GM19455 (cell line): ENCODE results near the gene ARHGEF33.

Source experiments
- ATAC-seq: cut with Tn5 transposase; IDR thresholded peaks from one replicate; pipeline ENCODE4 v1.9.1; 2021; ENCODE audit not compliant: unreplicated experiment

The ARHGEF33 gene

DNA sequence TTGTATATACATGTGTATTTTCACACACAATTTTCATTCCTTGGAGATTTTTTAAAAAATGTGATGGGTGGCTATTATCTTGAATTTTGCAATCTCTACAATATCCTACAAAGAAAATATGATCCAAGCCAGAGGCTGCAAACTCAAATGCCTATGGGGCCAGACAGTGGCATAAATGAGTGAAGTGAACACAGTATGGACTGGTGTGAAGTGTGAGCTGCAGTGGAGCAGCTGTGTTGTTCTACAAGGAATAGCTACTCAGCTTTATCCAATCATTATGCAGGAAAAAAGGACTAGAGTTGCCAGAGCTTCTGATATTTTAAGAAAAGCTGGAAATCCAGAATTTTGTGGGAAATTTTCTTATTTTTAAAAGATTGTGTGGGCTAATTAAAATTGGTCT is 62.1 kb downstream of the ARHGEF33 start:
- no peak for ATAC-seq

DNA sequence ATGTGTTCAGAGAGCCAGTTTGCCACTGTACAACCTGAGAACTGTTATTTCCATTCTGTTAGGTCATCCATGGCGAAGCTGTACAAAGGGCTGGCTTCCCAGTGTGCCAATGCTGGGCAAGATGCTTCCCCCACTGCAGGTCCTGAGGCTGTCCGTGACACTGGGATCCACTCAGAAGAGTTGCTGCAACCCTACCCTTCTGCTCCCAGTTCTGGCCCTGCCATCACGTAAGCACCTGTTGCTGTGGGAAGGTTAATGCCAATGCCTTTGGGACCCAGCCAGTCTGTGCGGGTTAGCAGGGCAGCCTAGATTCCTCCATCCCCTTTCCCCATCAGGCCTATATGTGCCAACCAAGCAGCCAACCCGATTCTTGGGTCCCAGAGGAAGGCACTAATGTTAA is 68.3 kb downstream of the ARHGEF33 start:
- ATAC-seq: no peak

DNA sequence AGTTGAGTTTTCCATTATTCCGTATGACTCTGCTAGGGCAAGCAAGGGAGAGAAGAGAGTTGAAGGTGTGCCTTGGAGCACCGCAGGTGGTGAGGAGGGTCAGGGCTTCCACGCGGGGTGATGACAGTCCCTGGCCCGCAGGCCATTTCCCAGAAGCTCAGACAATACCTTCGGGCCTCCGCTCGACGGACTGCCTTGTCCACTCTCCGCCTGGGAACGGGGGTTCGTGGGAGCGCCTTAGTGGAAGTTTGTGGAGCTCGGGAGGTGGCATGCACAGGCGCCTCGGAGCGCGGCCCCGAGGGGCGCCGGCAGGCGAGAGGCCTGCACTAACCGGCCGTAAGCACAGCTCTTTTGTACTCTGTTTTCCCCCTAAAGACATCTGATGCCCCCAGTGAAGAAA is 69.8 kb downstream of the ARHGEF33 start:
- ATAC-seq: no peak

DNA sequence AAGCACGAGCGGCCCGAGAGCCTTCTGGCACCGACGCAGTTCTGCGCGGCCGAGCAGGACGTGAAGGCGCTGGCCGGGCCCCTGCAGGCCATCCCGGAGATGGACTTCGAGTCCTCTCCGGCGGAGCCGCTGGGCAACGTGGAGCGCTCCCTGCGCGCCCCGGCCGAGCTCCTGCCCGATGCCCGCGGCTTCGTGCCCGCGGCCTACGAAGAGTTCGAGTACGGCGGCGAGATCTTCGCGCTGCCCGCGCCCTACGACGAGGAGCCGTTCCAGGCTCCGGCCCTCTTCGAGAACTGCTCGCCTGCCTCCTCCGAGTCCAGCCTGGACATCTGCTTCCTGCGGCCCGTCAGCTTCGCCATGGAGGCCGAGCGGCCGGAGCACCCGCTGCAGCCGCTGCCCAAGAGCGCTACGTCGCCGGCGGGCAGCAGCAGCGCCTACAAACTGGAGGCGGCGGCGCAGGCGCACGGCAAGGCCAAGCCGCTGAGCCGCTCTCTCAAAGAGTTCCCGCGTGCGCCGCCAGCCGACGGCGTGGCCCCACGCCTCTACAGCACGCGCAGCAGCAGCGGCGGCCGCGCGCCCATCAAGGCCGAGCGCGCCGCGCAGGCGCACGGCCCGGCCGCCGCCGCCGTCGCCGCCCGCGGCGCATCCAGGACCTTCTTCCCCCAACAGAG is 70.4 kb downstream of the ARHGEF33 start:
- no peak for ATAC-seq

DNA sequence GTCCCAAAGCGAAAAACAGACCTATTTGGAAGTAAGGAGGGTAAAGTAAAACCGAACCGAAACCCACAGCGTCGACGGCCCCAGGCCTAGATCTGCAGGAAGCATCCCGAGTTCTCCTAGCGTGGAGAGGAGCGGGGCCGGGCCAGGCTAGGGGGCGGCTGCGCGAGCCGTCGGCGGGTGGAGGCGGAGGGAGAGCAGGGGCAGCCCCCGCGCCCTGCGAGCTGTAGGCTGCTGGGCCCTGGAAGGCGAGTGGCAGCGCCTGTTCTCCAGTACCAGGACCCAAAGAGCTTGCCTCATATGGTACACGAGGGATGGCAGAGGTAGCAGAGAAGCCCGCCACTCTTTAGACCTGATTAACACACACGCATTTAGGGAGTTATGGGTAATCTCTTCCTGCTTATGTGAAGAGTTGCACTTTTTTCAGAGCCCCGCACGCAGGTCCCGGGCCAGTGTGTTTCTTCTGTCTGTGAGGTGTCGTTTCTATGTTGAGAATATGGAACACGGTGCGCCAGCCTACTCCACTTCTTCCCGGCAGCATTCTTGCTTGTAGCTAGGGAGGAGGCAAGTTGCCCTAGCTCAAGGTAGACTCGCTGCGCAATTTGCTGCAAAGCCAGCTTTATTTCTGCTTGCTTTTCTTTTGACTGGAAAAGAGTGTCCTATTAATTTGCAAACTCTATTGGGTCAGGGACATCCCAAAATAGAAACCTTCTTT is 71.1 kb downstream of the ARHGEF33 start:
- no peak for ATAC-seq

DNA sequence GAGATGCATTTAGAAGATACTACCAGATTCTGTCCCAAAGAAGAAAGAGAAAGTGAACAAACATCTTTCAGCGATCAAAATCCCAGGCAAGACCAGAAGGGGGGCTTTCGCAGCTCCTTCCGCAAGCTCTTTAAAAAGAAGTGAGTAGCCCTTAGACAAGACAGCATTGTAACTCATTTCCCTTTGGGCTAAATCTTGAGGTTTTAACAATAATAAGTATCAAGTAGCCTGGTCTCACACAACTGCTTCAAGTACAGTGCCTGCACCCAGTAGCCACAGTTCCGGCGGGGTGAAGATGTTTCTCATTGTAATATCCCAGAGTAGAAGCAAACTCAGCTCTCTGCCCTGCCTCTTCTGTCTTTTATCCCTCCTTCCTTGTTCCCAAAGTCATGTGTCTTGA is 76.3 kb downstream of the ARHGEF33 start:
- ATAC-seq: no peak

DNA sequence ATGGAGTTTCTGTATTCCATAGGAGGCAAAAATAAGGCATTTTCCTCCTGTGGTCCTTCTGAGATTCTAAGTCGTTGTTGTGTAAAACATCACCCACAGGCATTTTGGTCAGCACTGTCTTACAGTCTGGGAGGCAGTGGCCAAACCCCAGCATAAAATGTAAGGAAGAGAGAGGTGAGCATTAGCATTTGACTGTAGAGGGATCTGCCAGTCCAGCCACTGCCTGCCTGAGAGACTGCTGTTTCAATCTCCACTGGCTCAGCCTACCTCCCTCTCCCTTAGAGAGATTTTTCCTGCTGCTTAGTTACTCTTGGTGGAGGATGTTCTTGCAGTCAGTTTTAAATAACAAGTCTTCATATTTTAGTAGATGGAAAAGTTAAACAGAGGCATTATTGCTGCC is 77.0 kb downstream of the ARHGEF33 start:
- ATAC-seq: no peak

DNA sequence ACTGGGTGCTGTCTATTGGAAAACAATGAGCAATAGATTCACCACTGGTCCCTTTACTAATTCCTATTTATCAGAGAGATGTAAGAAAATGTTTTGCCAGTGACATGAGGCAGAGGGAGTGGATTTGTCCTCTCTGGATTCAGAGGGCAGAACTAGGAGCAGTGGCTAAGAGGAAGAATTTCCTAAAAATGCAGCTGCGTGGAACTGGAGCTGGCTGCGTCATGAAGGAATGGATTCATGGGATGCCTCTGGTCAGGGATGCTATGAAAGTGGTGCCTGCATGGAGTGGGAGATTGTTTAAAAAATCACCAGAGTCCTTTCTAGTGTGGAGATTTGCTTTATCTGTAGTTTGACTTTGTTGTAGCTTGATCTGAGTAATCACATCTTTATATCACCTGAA is 78.3 kb downstream of the ARHGEF33 start:
- ATAC-seq: no peak

DNA sequence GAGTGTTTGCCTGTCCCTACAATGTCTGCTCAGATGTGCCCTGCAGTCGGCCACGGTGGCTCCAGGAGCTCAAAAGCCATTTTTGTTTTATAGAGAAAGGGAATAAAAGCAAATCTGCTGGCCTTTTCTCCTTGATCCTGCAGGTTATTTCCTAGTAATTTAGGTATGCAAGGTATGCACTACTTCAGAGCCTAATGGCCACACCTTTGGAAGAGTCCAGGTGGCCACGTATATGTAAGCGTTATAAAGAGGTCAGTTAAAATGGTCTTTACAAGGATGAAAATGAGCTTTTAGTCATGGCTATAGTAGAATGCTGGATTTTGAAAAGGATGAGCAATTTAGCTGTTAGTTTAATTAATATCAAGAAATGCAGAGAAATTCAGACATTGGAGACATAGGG is 81.7 kb downstream of the ARHGEF33 start:
- no peak for ATAC-seq

DNA sequence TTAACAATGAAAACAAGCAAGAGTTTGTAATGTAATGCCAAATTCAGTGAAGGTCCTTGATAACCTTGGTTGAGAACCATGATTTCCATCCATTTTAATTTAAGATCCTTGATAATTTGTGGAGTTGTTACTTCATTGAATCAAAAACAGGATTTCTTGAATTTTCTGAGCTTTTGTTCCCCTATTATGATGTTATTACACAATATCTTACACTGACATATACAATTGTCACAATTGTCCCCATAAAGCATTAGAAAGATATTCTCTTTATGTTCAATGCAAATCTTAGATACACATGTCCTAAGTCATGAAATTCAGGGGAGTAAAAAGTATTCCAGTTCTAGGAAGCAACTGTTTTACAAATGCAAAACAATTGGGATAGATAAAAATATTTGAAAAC is 83.6 kb downstream of the ARHGEF33 start:
- ATAC-seq: no peak

DNA sequence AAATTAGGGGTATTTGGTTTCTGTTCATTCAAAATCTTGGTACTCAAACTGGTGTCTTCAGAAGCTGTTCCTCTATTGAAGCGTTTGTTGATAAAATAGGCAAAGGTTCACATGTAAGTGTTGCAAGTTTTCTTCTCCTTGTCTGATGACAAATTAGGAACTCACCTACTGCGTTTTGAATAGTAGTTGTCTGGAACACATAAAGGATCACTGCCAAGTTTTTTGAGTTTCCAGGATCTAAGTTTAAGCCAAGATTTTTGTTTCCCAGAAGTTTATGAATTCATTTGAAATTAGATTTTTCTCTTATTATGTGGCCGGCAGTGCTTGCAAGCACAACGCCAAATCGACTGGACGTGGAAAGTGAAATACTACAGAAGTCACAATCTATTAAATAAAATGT is 85.4 kb downstream of the ARHGEF33 start:
- no peak for ATAC-seq

DNA sequence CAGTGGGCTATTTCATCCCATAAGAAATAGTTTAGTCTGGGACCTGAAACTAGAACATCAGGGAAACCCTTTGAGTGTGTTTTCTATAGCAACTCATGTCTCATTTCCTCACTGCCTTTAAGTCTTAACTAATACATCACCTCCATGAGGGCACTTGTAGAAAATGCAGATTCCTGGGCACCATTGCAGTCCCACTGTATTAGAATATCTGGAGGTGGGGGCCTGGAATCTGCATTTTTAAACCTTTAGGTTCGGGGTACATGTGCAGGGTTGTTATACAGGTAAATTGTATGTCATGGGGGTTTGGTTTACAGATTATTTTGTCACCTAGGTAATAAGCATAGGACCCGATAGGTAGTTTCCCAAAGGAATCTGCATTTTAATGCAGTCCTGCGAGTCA is 87.4 kb downstream of the ARHGEF33 start:
- ATAC-seq: no peak

DNA sequence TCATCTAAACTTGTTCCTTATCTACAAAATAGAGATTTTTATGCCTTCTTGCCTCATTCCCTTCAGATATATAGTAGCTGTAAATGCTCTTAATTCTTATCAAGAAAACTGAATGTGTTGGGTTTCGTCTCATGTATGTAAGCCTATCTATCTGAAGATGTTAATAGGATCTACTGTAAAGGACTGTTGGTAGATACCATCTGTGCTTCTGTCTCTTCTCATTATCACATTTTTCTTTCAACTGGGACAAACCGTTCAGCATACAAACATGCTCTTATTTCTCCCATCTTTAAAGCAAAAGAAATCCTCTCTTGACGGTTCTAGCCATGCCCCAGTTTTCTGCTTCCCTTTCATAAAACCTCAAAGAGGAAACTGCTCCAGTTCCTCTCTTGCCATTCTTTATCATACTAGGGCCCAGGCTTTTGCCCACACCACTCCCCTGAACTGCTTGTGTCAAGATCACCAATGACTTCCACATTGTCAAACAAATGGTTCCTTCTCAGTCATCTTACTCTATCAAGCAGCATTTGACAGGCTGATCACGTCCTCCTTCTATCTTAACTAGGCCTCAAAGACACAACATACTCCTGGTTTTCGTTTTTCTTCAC is 88.7 kb downstream of the ARHGEF33 start:
- no peak for ATAC-seq

DNA sequence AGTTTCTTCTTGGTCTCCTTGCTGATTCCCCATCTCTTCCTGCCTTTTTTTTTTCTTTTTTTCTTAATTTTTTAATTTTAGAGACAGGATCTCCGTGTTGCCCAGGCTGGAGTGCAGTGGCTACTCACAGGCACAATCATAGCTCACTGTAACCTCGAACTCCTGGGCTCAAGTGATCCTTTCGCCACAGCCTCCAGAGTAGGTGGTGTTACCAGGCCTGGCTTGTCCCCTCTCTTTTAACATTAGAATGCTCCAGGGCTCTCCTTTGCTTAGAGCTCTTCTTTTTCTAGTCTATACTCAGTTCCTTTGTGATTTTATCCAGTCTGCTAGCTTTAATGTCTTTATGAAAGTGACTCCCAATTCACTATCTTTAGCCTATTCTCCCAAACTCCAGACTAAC is 89.2 kb downstream of the ARHGEF33 start:
- ATAC-seq: no peak

DNA sequence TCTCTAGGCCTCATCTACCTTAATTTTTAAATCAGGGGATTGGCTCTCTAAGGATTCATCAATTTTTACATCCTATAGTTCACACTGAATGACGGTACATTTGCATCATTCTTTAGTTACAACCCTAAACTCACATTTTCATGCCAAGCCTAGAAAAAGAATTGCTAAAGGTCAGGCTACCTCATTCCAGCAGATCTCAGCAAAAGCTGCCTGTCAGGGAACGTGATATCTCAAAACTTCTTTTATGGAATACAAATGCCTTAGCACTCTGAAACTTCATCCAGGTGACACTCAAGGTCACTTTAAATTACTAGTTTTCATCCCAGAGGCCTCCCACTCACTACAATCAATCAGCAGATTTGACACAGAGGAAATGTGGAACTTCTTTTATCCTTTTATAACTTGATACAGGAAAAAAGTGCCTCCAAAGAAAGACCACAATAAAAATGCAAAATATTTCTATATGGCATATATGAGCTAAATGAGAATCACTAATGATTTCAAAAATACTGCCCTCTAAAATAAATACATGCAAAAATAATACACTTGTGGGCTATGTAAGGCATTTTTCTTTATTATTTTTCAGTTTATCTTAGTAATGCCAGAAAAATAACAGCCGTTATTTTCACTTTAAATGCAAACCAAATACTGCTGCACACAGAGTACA is 91.5 kb downstream of the ARHGEF33 start:
- no peak for ATAC-seq

DNA sequence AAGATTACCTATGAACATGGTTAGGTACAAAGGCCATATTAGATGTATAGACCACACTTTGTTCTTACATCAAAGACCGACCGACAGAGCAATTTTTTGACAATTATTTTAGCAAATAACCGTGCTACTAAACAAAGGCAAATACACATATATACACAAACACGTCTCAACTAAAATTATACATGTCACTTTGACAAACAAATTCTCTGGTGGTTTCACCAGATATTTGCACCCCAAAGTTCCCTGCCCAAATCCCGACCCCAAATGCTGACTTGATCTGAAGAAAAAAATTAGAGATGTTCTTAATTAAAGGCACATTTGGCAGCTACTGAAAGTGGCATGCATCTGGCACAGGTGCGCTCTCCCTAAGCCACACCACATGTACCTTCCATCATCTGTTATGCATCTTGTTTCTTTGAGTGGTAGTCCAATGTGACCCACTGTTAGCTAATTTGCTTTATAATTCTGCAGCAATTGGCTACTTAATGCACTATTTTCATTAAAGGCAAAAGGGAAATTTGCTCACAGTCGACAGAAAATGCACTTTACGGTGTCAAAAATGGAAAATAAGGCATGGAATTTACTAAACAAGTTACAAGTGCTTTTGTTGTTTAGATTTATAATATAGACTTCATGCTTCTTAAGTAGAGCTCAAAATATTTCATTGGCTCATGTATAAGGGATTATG is 92.1 kb downstream of the ARHGEF33 start:
- no peak for ATAC-seq

DNA sequence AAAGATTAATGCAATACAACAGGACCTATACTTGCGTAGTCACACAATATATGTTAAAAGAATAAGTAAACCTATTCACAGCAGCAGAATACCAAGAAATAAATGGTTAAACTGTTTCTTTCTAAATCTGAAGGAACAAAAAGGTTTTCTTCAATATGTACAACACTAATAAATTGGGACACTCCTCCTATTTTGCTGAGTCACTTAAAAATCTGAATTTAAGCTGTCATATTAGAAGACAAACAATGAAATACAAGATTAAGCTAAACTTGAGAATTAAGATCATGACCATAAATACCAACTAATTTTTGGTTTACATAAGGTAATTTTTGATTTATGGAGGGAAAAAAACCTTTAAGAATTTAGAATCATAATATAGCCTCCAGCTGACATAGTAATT is 92.8 kb downstream of the ARHGEF33 start:
- no peak for ATAC-seq

DNA sequence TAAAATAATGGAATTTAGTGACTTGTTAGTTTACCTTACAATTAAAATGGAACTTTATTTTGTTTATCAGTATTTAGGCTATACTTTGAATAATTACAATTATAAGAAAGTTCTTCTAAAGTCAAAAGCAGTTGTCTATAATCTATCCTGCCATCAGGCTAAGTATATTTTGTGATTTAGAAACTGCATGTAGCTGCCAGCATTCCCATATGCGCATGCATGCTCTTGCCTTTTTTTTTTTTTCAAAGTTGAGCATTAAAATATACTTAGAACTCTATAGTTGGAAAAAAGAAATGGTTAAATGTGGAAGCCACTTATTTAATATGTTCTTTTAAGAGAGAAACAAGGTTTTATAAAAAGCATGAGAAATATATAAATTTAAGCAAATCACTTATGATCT is 99.0 kb downstream of the ARHGEF33 start:
- no peak for ATAC-seq

DNA sequence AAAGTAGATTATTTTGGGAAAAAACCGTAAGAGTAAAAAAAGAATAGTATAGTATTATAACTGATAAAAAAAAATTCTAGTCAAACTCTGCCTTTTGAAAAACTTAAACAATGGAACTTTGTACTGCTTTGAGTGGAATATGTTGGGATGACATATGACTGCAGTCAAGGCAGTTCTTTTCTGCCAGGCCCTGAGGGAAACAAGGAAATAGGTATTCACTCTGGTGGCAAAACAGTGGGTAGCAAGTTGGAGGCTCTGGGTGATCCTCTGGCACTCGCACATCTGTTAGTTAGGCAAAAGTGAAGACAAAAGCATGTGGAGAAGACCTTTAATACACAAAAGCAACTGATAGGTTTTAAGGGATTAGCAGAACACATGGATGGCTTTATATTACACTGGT is 102.2 kb downstream of the ARHGEF33 start:
- no peak for ATAC-seq

DNA sequence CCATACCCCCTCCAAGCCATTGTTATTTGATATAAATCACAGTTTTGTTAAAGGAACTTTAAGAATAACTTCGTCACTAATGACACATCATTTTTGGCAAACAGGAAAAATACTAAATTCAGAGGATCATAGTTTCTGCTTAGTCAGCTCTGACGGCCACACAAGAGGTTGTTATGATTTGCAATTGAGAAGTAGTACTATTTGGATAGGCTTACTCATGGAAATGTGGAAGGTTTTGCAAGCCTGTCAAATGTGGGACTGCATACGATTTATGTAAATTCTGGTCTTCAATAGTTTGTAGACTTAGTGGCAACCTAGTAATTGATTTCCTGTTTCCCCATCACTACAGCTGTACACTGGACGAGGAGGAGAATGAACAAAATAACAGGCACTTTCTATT is 108.1 kb downstream of the ARHGEF33 start:
- ATAC-seq: no peak

DNA sequence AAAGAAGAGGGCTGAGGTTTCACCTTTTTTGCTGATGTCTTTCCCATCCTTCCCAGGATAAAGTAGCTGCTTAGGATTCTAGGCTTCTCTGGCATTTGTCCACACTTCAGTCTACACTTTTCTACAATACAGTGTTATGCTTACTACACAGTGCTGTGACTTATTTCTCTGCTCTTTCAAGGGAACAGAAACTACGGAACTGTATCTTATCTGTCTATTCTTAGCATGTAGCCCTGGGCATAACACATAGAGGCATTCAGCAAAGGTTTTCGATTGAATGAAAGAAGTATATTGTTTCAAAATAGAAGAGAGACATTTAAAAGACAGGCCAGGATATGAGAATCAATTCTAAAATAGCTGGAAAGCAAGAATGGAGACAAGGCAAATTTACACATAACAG is 110.9 kb downstream of the ARHGEF33 start:
- ATAC-seq: no peak
